Left lung (tissue), 10 donors: ENCODE results near the gene UNC13D. TPM values are rescaled to one million over a fixed set of nuclear protein-coding genes. Genes with fewer than 3 reads are reported as not detected.

Source experiments
- ATAC-seq: fragments of 200-7000 bp; cut with Tn5 transposase; one replicate; pipeline ENCODE4 v1.9.1; 2020; ENCODE audit warnings: moderate library complexity
- DNase-seq, 4 donors: peaks; one replicate each; pipeline ENCODE4 v3.0.0-alpha.2; 2013 to 2020
- H3K27ac ChIP-seq, 2 donors: fragments of 200-600 bp; sonication (generic) in 1 of 2; one replicate each; pipeline versions ENCODE4 v1.5.0 to v1.8.0; 2020 to 2021
- H3K27me3 ChIP-seq, 2 donors: fragments of 200-600 bp; sonication (generic) in 1 of 2; one replicate each; pipeline versions ENCODE4 v1.5.0 to v1.8.0; 2020 to 2021
- H3K36me3 ChIP-seq, 2 donors: fragments of 200-600 bp; sonication (generic) in 1 of 2; one replicate each; pipeline versions ENCODE4 v1.5.0 to v1.8.0; 2020 to 2021
- H3K4me1 ChIP-seq, 2 donors: fragments of 200-600 bp; one replicate each; pipeline ENCODE4 v1.8.0; 2021
- H3K4me3 ChIP-seq, 2 donors: fragments of 200-600 bp; sonication (generic) in 1 of 2; one replicate each; pipeline versions ENCODE4 v1.5.0 to v1.8.0; 2020 to 2021; ENCODE audit warnings: mild to moderate bottlenecking in 1 of 2
- H3K9me3 ChIP-seq, 2 donors: fragments of 200-600 bp; sonication (generic) in 1 of 2; one replicate each; pipeline versions ENCODE4 v1.5.0 to v1.8.0; 2020 to 2021
- CTCF ChIP-seq, 2 donors: fragments of 200-600 bp; sonication (generic) in 1 of 2; IDR thresholded peaks; one replicate each; pipeline versions ENCODE4 v1.5.0 to v1.8.0; 2021; ENCODE audit warnings: antibody characterized with exemption in 2 of 2
- intact Hi-C, 2 donors: fragments of 100-400 bp; cut with DNase I; formaldehyde crosslinking; loops; one replicate each; pipeline versions ENCODE4 v1.11.2 to v1.14.2; 2022
- polyA plus RNA-seq, 6 donors: library from polyadenylated mRNA; unstranded; fragments of 120-200 nt; gene quantifications; one replicate each; pipeline ENCODE4 v1.2.1, GENCODE V29; 2013; ENCODE audit not compliant: insufficient read length in 6 of 6
- total RNA-seq, 2 donors: library from RNA; stranded (reverse); fragmentation: NEBNext Ultra II Directional; extraction: Animal tissue kit (Norgen Biotek cat#: 25700); gene quantifications; one replicate each; pipeline ENCODE4 v1.2.1, GENCODE V29; 2021
- donor health status: DM: no; HTN: yes; CAD: no.
- donor health status: DM: no; HTN: no; CAD: no.

Gene UNC13D
- total and polyA plus RNA-seq, 8 donors: 24.9 to 91.4 (median 40.1) TPM

- Histone ChIP-seq H3K4me1 (no peaks in the 10 kb centered on the region), H3K9me3 (no peaks in the 10 kb centered on the region), H3K27ac (no peak overlapping the region), H3K36me3 (peaks cover 0 to 18% of the 10 kb centered on the region in 2 donors), H3K4me3 (no peak overlapping the region), H3K27me3 (no peaks in the 10 kb centered on the region)
- intact Hi-C loops: no loop called here
- ATAC-seq (no peak), DNase-seq (no peak)
- TF ChIP-seq CTCF (IDR thresholded peaks at IDR 0.05): no peak
Measured at GRCh38 chr17:75885431-75885830, 41.2 kb upstream of the UNC13D start.

- intact Hi-C loops: no loop called here
- no peak overlapping the region for H3K4me3 ChIP-seq
- DNase-seq: no peak
- peaks cover 0 to 25% of the 10 kb centered on the region in 2 donors for H3K27me3 ChIP-seq
- no peak overlapping the region for H3K27ac ChIP-seq
- no peak for TF ChIP-seq CTCF (IDR thresholded peaks at IDR 0.05)
- ATAC-seq: no peak
- H3K4me1 ChIP-seq: peaks cover 2 to 26% of the 10 kb centered on the region in 2 donors
- no peaks in the 10 kb centered on the region for H3K9me3 ChIP-seq
- no peaks in the 10 kb centered on the region for H3K36me3 ChIP-seq
Measured at GRCh38 chr17:75881678-75882454, 37.7 kb upstream of the UNC13D start.

- Histone ChIP-seq H3K4me3 (no peak overlapping the region), H3K27ac (no peak overlapping the region), H3K9me3 (no peaks in the 10 kb centered on the region), H3K27me3 (peaks cover 0 to 39% of the 10 kb centered on the region in 2 donors), H3K4me1 (peaks cover 18 to 42% of the 10 kb centered on the region in 2 donors), H3K36me3 (peaks cover 0 to 7% of the 10 kb centered on the region in 2 donors)
- intact Hi-C loops: no loop called here
- DNase-seq: no peak
- TF ChIP-seq CTCF (IDR thresholded peaks at IDR 0.05): no peak
- ATAC-seq: no peak
Measured at GRCh38 chr17:75880266-75880665, 36.1 kb upstream of the UNC13D start.

GRCh38 chr17:75878174-75878998 is 34.2 kb upstream of the UNC13D start, which contains the start of gene TRIM47:
TRIM47 (minus strand) TSS chr17:75878581; CDS start chr17:75878548, 33 bp downstream.
- intact Hi-C loops: no loop called here
- no peaks in the 10 kb centered on the region for H3K9me3 ChIP-seq
- DNase-seq: peak; percentile 68 to 91 (median 77)
- peak; percentile 57 for ATAC-seq
- peak within 1 kb of the TSS; percentile 90 to 94 for H3K27ac ChIP-seq
- peak within 1 kb of the TSS; percentile 58 to 74 for H3K4me3 ChIP-seq
- H3K27me3 ChIP-seq: peaks cover 0 to 39% of the 10 kb centered on the region in 2 donors
- peak in 1 of 2 donors; percentile 13 for TF ChIP-seq CTCF (IDR thresholded peaks at IDR 0.05)
- peaks cover 23 to 59% of the 10 kb centered on the region in 2 donors for H3K4me1 ChIP-seq
- H3K36me3 ChIP-seq: peaks cover 0 to 22% of the 10 kb centered on the region in 2 donors

- H3K4me1 ChIP-seq: peaks cover 29 to 65% of the 10 kb centered on the region in 2 donors
- no peaks in the 10 kb centered on the region for H3K9me3 ChIP-seq
- intact Hi-C loops: no loop called here
- peak overlapping the region; percentile 58 to 74 for H3K4me3 ChIP-seq
- TF ChIP-seq CTCF (IDR thresholded peaks at IDR 0.05): peak; percentile 22 to 41
- ATAC-seq (peak; percentile 64), DNase-seq (peak; percentile 71 to 95 (median 78))
- peaks cover 0 to 22% of the 10 kb centered on the region in 2 donors for H3K36me3 ChIP-seq
- H3K27ac ChIP-seq: peak overlapping the region; percentile 90 to 94
- peaks cover 0 to 39% of the 10 kb centered on the region in 2 donors for H3K27me3 ChIP-seq
Measured at GRCh38 chr17:75877752-75878173, 33.6 kb upstream of the UNC13D start.
